SK-N-SH treated with all-trans-retinoic acid at 6 μM for 48 hours (cell line): ENCODE measurements around the gene DST.

Experiments used
- ATAC-seq: fragments of 200-7000 bp; cut with Tn5 transposase; 3 replicates; pipeline ENCODE4 v1.9.1; 2020; ENCODE audit warnings: mild to moderate bottlenecking, moderate library complexity
- ARNTL ChIP-seq: fragments of 450-650 bp; formaldehyde crosslinking; IDR thresholded peaks from 2 replicates; pipeline ENCODE4 v1.5.0; 2020; ENCODE audit warnings: low read depth, mild to moderate bottlenecking, moderate library complexity, borderline replicate concordance
- BACH2 ChIP-seq: fragments of 250-450 bp; sonication (Bioruptor Pico); IDR thresholded peaks from 2 replicates; pipeline ENCODE4 v1.9.0; 2021; ENCODE audit warnings: mild to moderate bottlenecking, borderline replicate concordance
- CSDC2 ChIP-seq: fragments of 250-450 bp; sonication (Bioruptor Pico); IDR thresholded peaks from 2 replicates; pipeline ENCODE4 v1.5.0; 2020; ENCODE audit warnings: mild to moderate bottlenecking, moderate library complexity
- ESRRG ChIP-seq: fragments of 250-450 bp; sonication (Bioruptor Pico); IDR thresholded peaks from 2 replicates; pipeline ENCODE4 v1.6.1; 2021; ENCODE audit warnings: mild to moderate bottlenecking
- GLIS3 ChIP-seq: fragments of 250-450 bp; sonication (Bioruptor Pico); IDR thresholded peaks from 2 replicates; pipeline ENCODE4 v1.5.0; 2020; ENCODE audit warnings: mild to moderate bottlenecking, moderate library complexity
- ISL1 ChIP-seq: fragments of 250-450 bp; sonication (Bioruptor Pico); IDR thresholded peaks from 2 replicates; pipeline ENCODE4 v2.1.2; 2022; ENCODE audit warnings: mild to moderate bottlenecking, moderate library complexity
- OSR1 ChIP-seq: fragments of 250-450 bp; sonication (Bioruptor Pico); IDR thresholded peaks from 2 replicates; pipeline ENCODE4 v1.8.0; 2022; ENCODE audit warnings: moderate library complexity, mild to moderate bottlenecking, inconsistent platforms
- PATZ1 ChIP-seq: fragments of 250-450 bp; sonication (Bioruptor Pico); IDR thresholded peaks from 2 replicates; pipeline ENCODE4 v1.8.0; 2020; ENCODE audit warnings: mild to moderate bottlenecking, moderate library complexity, borderline replicate concordance
- PPARA ChIP-seq: fragments of 250-450 bp; sonication (Bioruptor Pico); IDR thresholded peaks from 2 replicates; pipeline ENCODE4 v1.5.0; 2020; ENCODE audit warnings: mild to moderate bottlenecking, borderline replicate concordance
- RARB ChIP-seq: fragments of 250-450 bp; sonication (Bioruptor Pico); IDR thresholded peaks from 2 replicates; pipeline ENCODE4 v1.8.0; 2021; ENCODE audit warnings: mild to moderate bottlenecking, moderate library complexity
- SNAI2 ChIP-seq: fragments of 250-450 bp; sonication (Bioruptor Pico); IDR thresholded peaks from 2 replicates; pipeline ENCODE4 v1.5.0; 2020; ENCODE audit warnings: mild to moderate bottlenecking, moderate library complexity
- TCF4 ChIP-seq: fragments of 250-450 bp; sonication (Bioruptor Pico); IDR thresholded peaks from 2 replicates; pipeline ENCODE4 v1.8.0; 2021; ENCODE audit warnings: mild to moderate bottlenecking, moderate library complexity, borderline replicate concordance
- TOX ChIP-seq: fragments of 250-450 bp; sonication (Bioruptor Pico); IDR thresholded peaks from 2 replicates; pipeline ENCODE4 v1.8.0; 2021; ENCODE audit warnings: mild to moderate bottlenecking, moderate library complexity, borderline replicate concordance
- ZC3H10 ChIP-seq: fragments of 250-450 bp; sonication (Bioruptor Pico); IDR thresholded peaks from 2 replicates; pipeline ENCODE4 v1.5.1; 2021; ENCODE audit warnings: mild to moderate bottlenecking, moderate library complexity
- ZFP3 ChIP-seq: fragments of 250-450 bp; sonication (Bioruptor Pico); IDR thresholded peaks from 2 replicates; pipeline ENCODE4 v1.5.0; 2020; ENCODE audit warnings: mild to moderate bottlenecking, moderate library complexity
- ZNF565 ChIP-seq: fragments of 450-650 bp; formaldehyde crosslinking; conservative IDR thresholded peaks from 2 replicates; pipeline ENCODE4 v1.5.0; 2020; ENCODE audit warnings: low read depth, mild to moderate bottlenecking, moderate library complexity
- TF ChIP-seq, protein P1 (sequence below): fragments of 250-450 bp; sonication (Bioruptor Pico); IDR thresholded peaks from 2 replicates; pipeline ENCODE4 v1.5.1; 2021; ENCODE audit warnings: mild to moderate bottlenecking, moderate library complexity
- TF ChIP-seq, protein P2 (sequence below): fragments of 250-450 bp; sonication (Bioruptor Pico); IDR thresholded peaks from 2 replicates; pipeline ENCODE4 v1.8.0; 2021; ENCODE audit warnings: low read depth, mild to moderate bottlenecking, moderate library complexity, borderline replicate concordance

DST gene

GRCh38 chr6:56522495-56523270, 120.0 kb downstream of the DST start:
- TF ChIP-seq OSR1 (CRISPR knock-in tag) (no peak), TOX (CRISPR knock-in tag) (no peak), ESRRG (CRISPR knock-in tag) (no peak), ZNF565 (CRISPR knock-in tag) (no peak), BACH2 (no peak)
- TF ChIP-seq, protein P1, sequence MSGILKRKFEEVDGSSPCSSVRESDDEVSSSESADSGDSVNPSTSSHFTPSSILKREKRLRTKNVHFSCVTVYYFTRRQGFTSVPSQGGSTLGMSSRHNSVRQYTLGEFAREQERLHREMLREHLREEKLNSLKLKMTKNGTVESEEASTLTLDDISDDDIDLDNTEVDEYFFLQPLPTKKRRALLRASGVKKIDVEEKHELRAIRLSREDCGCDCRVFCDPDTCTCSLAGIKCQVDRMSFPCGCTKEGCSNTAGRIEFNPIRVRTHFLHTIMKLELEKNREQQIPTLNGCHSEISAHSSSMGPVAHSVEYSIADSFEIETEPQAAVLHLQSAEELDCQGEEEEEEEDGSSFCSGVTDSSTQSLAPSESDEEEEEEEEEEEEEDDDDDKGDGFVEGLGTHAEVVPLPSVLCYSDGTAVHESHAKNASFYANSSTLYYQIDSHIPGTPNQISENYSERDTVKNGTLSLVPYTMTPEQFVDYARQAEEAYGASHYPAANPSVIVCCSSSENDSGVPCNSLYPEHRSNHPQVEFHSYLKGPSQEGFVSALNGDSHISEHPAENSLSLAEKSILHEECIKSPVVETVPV (CRISPR knock-in tag), result no peak
- TF ChIP-seq, all 23 proteins: peak for 0

GRCh38 chr6:56521976-56522375, 120.7 kb downstream of the DST start:
- TF ChIP-seq CSDC2 (CRISPR knock-in tag), result no peak
- TF ChIP-seq, protein P1 (CRISPR knock-in tag), result no peak
- TF ChIP-seq ZC3H10, result no peak
- no peak for TF ChIP-seq ZFP3
- TF ChIP-seq, all 23 proteins: peak for 0
- ATAC-seq, result no peak

More at GRCh38 chr6:56522495-56523270, 120.0 kb downstream of the DST start:
- no peak for ATAC-seq

DNA sequence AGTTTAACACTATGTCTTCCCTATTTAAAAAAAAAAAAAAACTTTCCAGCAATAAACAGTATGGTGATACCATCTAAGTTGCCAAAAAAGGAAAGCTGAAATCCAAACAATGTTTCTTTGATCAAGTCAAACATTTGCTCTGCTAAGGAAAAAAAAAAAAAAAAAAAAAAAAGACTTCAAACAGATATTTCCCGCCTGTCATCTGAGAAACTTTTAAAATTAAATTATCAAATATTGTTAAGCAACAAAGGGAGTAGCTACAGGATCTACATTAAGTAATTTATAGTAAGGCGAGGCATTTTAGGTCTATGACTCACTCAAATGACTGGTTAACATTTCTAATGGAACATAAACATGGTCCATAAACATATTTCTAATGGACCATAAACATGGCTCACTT, 121.2 kb downstream of the DST start:
- TF ChIP-seq ISL1 (peak; percentile 84), ZC3H10 (no peak)
- ATAC-seq, result no peak

- no peak for ATAC-seq
- TF ChIP-seq PATZ1 (CRISPR knock-in tag) (no peak), ZC3H10 (no peak), ZNF565 (CRISPR knock-in tag) (no peak), SNAI2 (CRISPR knock-in tag) (no peak), BACH2 (no peak), TCF4 (CRISPR knock-in tag) (no peak), CSDC2 (CRISPR knock-in tag) (no peak), ISL1 (no peak), ARNTL (CRISPR knock-in tag) (no peak), ZFP3 (no peak), PPARA (no peak), RARB (CRISPR knock-in tag) (no peak), OSR1 (CRISPR knock-in tag) (no peak), GLIS3 (CRISPR knock-in tag) (no peak)
- TF ChIP-seq, protein P1 (CRISPR knock-in tag), result no peak
- TF ChIP-seq, protein P2, sequence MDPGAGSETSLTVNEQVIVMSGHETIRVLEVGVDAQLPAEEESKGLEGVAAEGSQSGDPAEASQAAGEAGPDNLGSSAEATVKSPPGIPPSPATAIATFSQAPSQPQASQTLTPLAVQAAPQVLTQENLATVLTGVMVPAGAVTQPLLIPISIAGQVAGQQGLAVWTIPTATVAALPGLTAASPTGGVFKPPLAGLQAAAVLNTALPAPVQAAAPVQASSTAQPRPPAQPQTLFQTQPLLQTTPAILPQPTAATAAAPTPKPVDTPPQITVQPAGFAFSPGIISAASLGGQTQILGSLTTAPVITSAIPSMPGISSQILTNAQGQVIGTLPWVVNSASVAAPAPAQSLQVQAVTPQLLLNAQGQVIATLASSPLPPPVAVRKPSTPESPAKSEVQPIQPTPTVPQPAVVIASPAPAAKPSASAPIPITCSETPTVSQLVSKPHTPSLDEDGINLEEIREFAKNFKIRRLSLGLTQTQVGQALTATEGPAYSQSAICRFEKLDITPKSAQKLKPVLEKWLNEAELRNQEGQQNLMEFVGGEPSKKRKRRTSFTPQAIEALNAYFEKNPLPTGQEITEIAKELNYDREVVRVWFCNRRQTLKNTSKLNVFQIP (CRISPR knock-in tag), result no peak
These were observed 122.5 kb downstream of the DST start for GRCh38 chr6:56520218-56520617.
